ENCODE data around the gene RAD51B. TPM values are rescaled to one million over a fixed set of nuclear protein-coding genes. Genes with fewer than 3 reads are reported as not detected.

RAD51B gene
- polyA plus RNA-seq, 1 donor (not counting 4 experiments of a cell fraction or from before 2014, with no cell fraction given) = 13.3 TPM

DNA sequence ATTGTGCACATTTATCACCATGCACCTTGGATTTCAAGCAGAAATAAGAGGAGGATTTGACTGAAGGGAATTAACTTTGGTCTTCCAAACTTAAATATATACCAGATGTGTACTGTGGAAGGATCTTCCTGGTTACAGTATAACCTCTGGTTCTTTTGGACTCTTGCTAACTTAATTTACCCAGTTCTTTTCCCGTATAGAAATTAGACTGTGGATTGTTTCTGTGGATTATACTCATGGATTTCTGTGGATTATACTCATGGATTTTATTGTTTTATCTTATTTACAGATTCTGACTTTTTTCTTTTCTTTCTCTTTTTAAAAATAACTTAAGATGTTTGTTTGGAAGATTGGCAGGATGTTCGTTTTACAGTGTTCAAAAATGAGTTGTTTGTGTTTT is 215.3 kb downstream of the RAD51B start:
- FAIRE-seq = no peak
- no peaks in the 10 kb centered on the region for H3K79me2 ChIP-seq (ENCODE audit: control insufficient read depth, insufficient read depth, low read length)

DNA sequence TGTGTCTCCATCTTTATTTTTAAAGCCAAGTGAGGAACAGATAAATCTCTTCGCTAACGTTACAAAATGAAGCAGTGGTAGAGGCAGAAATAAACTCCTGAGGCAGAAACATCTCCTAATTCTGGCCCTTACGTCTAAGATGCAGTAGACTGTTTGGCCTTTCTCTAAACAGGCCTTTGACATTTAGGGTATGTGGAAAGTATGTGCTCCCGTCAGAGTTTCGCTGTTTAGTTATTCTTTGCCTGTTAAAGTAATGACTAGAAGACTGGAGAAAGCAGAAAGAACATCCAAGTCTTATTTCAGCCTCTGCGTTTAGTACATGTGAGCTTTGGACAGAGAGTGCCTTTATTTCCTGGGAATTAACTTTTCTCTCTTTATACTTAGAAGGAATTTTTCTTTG is 216.6 kb downstream of the RAD51B start:
- H3K36me3 ChIP-seq (ENCODE audit: control insufficient read depth in 2 of 2, extremely low read depth in 1 of 2, insufficient read depth in 2 of 2, low read length in 2 of 2) = no peaks in the 10 kb centered on the region
- FAIRE-seq (no peak), DNase-seq (ENCODE audit: low read depth, low spot score) (no peak)
- no peak overlapping the region for H2AFZ ChIP-seq (ENCODE audit: control insufficient read depth, low read length)
- H3K4me2 ChIP-seq (ENCODE audit: control insufficient read depth, extremely low read depth, insufficient read depth, low read depth, low read length) = no peak overlapping the region
- H3K9ac ChIP-seq (ENCODE audit: control insufficient read depth, extremely low read depth, insufficient read depth, low read length) = no peak overlapping the region
- no peaks in the 10 kb centered on the region for H3K27me3 ChIP-seq (ENCODE audit: control insufficient read depth, extremely low read depth, insufficient read depth, low read length)
- no peak overlapping the region for H3K4me3 ChIP-seq (ENCODE audit: control insufficient read depth in 2 of 3, extremely low read depth in 1 of 3, insufficient read depth in 2 of 3, low read depth in 1 of 3, low read length in 3 of 3)
- H3K27ac ChIP-seq (ENCODE audit: control insufficient read depth, insufficient read depth, low read length) = no peak overlapping the region
- no peaks in the 10 kb centered on the region for H3K9me1 ChIP-seq (ENCODE audit: control insufficient read depth, extremely low read depth, insufficient read depth, low read length)
- H3K4me1 ChIP-seq (ENCODE audit: control insufficient read depth, extremely low read depth, insufficient read depth, low read length) = peaks cover 3% of the 10 kb centered on the region
- no peak for TF ChIP-seq EZH2 (IDR thresholded peaks at IDR 0.05; ENCODE audit: low read length)
- TF ChIP-seq, protein P1, sequence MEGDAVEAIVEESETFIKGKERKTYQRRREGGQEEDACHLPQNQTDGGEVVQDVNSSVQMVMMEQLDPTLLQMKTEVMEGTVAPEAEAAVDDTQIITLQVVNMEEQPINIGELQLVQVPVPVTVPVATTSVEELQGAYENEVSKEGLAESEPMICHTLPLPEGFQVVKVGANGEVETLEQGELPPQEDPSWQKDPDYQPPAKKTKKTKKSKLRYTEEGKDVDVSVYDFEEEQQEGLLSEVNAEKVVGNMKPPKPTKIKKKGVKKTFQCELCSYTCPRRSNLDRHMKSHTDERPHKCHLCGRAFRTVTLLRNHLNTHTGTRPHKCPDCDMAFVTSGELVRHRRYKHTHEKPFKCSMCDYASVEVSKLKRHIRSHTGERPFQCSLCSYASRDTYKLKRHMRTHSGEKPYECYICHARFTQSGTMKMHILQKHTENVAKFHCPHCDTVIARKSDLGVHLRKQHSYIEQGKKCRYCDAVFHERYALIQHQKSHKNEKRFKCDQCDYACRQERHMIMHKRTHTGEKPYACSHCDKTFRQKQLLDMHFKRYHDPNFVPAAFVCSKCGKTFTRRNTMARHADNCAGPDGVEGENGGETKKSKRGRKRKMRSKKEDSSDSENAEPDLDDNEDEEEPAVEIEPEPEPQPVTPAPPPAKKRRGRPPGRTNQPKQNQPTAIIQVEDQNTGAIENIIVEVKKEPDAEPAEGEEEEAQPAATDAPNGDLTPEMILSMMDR (optimal IDR thresholded peaks at IDR 0.05 in 1 of 3, IDR thresholded peaks at IDR 0.05 in 1 of 3, conservative IDR thresholded peaks at IDR 0.05 in 1 of 3; ENCODE audit: extremely low read depth in 1 of 3, insufficient read depth in 2 of 3, low read length in 3 of 3) = no peak
- dilution Hi-C loops (cut with MboI; ENCODE audit: extremely low pct_ligation_motif_present, low sequenced_read_pairs) = no loop called here
- no peaks in the 10 kb centered on the region for H4K20me1 ChIP-seq (ENCODE audit: control insufficient read depth, extremely low read depth, insufficient read depth, low read length)
- H3K79me2 ChIP-seq (ENCODE audit: control insufficient read depth, insufficient read depth, low read length) = no peaks in the 10 kb centered on the region
- H3K9me3 ChIP-seq (ENCODE audit: control insufficient read depth, low read depth, low read length) = no peaks in the 10 kb centered on the region

More for the DNA sequence above, 215.3 kb downstream of the RAD51B start:
- no peak overlapping the region for H2AFZ ChIP-seq (ENCODE audit: control insufficient read depth, low read length)
- no peak for DNase-seq (ENCODE audit: low read depth, low spot score)
- H3K27ac ChIP-seq (ENCODE audit: control insufficient read depth, insufficient read depth, low read length) = no peak overlapping the region
- no peaks in the 10 kb centered on the region for H3K9me1 ChIP-seq (ENCODE audit: control insufficient read depth, extremely low read depth, insufficient read depth, low read length)
- no peaks in the 10 kb centered on the region for H3K9me3 ChIP-seq (ENCODE audit: control insufficient read depth, low read depth, low read length)
- dilution Hi-C loops (cut with MboI; ENCODE audit: extremely low pct_ligation_motif_present, low sequenced_read_pairs) = no loop called here
- peaks cover 3% of the 10 kb centered on the region for H3K4me1 ChIP-seq (ENCODE audit: control insufficient read depth, extremely low read depth, insufficient read depth, low read length)
- H3K36me3 ChIP-seq (ENCODE audit: control insufficient read depth in 2 of 2, extremely low read depth in 1 of 2, insufficient read depth in 2 of 2, low read length in 2 of 2) = no peaks in the 10 kb centered on the region
- H3K4me2 ChIP-seq (ENCODE audit: control insufficient read depth, extremely low read depth, insufficient read depth, low read depth, low read length) = no peak overlapping the region
- H3K27me3 ChIP-seq (ENCODE audit: control insufficient read depth, extremely low read depth, insufficient read depth, low read length) = no peaks in the 10 kb centered on the region
- H3K9ac ChIP-seq (ENCODE audit: control insufficient read depth, extremely low read depth, insufficient read depth, low read length) = no peak overlapping the region
- H4K20me1 ChIP-seq (ENCODE audit: control insufficient read depth, extremely low read depth, insufficient read depth, low read length) = no peaks in the 10 kb centered on the region
- TF ChIP-seq EZH2 (IDR thresholded peaks at IDR 0.05; ENCODE audit: low read length) = no peak
- TF ChIP-seq, protein P1 (optimal IDR thresholded peaks at IDR 0.05 in 1 of 3, IDR thresholded peaks at IDR 0.05 in 1 of 3, conservative IDR thresholded peaks at IDR 0.05 in 1 of 3; ENCODE audit: extremely low read depth in 1 of 3, insufficient read depth in 2 of 3, low read length in 3 of 3) = no peak
- H3K4me3 ChIP-seq (ENCODE audit: control insufficient read depth in 2 of 3, extremely low read depth in 1 of 3, insufficient read depth in 2 of 3, low read depth in 1 of 3, low read length in 3 of 3) = no peak overlapping the region

Data from keratinocyte (primary cell).